Tibial artery (tissue), 4 donors: ENCODE data around the gene PTCH2.

Experiments
- DNase-seq, 2 donors: peaks; one replicate each; pipeline ENCODE4 v3.0.0-alpha.2; 2019
- H3K27ac ChIP-seq, 2 donors: fragments of 200-600 bp; sonication (generic) in 1 of 2; 1 replicate in 1 of 2; 2 replicates in 1 of 2; pipeline ENCODE4 v1.5.1; 2018 to 2019; ENCODE audit warnings: mild to moderate bottlenecking in 1 of 2
- H3K27me3 ChIP-seq, 2 donors: fragments of 200-600 bp; sonication (generic) in 1 of 2; one replicate each; pipeline versions ENCODE4 v1.5.1 to v1.6.0; 2016 to 2019
- H3K36me3 ChIP-seq, 3 donors: fragments of 200-600 bp; sonication (generic) in 2 of 3; one replicate each; pipeline ENCODE4 v1.5.1; 2016 to 2019; ENCODE audit warnings: mild to moderate bottlenecking in 2 of 3
- H3K4me1 ChIP-seq, 4 donors: fragments of 200-600 bp; sonication (generic) in 2 of 4; 1 replicate in 3 of 4; 2 replicates in 1 of 4; pipeline ENCODE4 v1.5.1; 2016 to 2019
- H3K4me3 ChIP-seq, 2 donors: fragments of 200-600 bp; sonication (generic) in 1 of 2; 1 replicate in 1 of 2; 2 replicates in 1 of 2; pipeline ENCODE4 v1.5.1; 2018 to 2019; ENCODE audit warnings: mild to moderate bottlenecking in 2 of 2
- H3K9me3 ChIP-seq, 3 donors: fragments of 200-600 bp; sonication (generic) in 1 of 3; one replicate each; pipeline ENCODE4 v1.5.1; 2016 to 2019
- CTCF ChIP-seq, 2 experiments: fragments of 200-600 bp in 1 of 2; fragments of 450-650 bp in 1 of 2; IDR thresholded peaks; one replicate each; pipeline ENCODE4 v1.5.1; 2017 to 2019; ENCODE audit warnings: antibody characterized with exemption in 2 of 2, mild to moderate bottlenecking in 1 of 2, moderate library complexity in 1 of 2
- intact Hi-C: fragments of 100-400 bp; cut with DNase I; formaldehyde crosslinking; loops from one replicate; pipeline ENCODE4 v1.15.0; 2023; ENCODE audit warnings: low total_unique reads

PTCH2 gene

GRCh38 chr1:44806025-44806703, 36.9 kb downstream of the PTCH2 start:
- TF ChIP-seq CTCF (IDR thresholded peaks at IDR 0.05) = no peak
- H3K27me3 ChIP-seq = no peaks in the 10 kb centered on the region
- intact Hi-C loops = no loop called here
- peaks cover 16 to 97% (median 81%) of the 10 kb centered on the region in 4 donors for H3K4me1 ChIP-seq
- H3K4me3 ChIP-seq = peak overlapping the region in 1 of 2 donors; percentile 25
- H3K36me3 ChIP-seq = peaks cover 11 to 44% (median 41%) of the 10 kb centered on the region in 3 donors
- H3K9me3 ChIP-seq = no peaks in the 10 kb centered on the region
- peak; percentile 21 to 69 for DNase-seq
- peak overlapping the region; percentile 94 to 97 for H3K27ac ChIP-seq

- Histone ChIP-seq H3K27ac (peak overlapping the region; percentile 94 to 97), H3K4me3 (no peak overlapping the region), H3K4me1 (peaks cover 16 to 90% (median 77%) of the 10 kb centered on the region in 4 donors), H3K36me3 (peaks cover 11 to 44% (median 41%) of the 10 kb centered on the region in 3 donors), H3K9me3 (no peaks in the 10 kb centered on the region), H3K27me3 (no peaks in the 10 kb centered on the region)
- TF ChIP-seq CTCF (IDR thresholded peaks at IDR 0.05) = no peak
- peak; percentile 18 to 62 for DNase-seq
- intact Hi-C loops = no loop called here
These were observed 37.6 kb downstream of the PTCH2 start for GRCh38 chr1:44805311-44806024.

- H3K27ac ChIP-seq = peak overlapping the region; percentile 94 to 98
- H3K4me3 ChIP-seq = peak overlapping the region in 1 of 2 donors; percentile 100
These were observed 39.5 kb downstream of the PTCH2 start for GRCh38 chr1:44803312-44804095.

GRCh38 chr1:44803062-44803311, 40.1 kb downstream of the PTCH2 start:
- Histone ChIP-seq H3K27ac (peak overlapping the region; percentile 94 to 98), H3K27me3 (no peaks in the 10 kb centered on the region), H3K4me3 (peak overlapping the region in 1 of 2 donors; percentile 100), H3K9me3 (no peaks in the 10 kb centered on the region), H3K36me3 (peaks cover 11 to 44% (median 41%) of the 10 kb centered on the region in 3 donors), H3K4me1 (peaks cover 6 to 73% (median 55%) of the 10 kb centered on the region in 4 donors)
- intact Hi-C loops = no loop called here
- TF ChIP-seq CTCF (IDR thresholded peaks at IDR 0.05) = no peak
- no peak for DNase-seq

More at GRCh38 chr1:44803312-44804095, 39.5 kb downstream of the PTCH2 start:
- H3K4me1 ChIP-seq = peaks cover 9 to 78% (median 60%) of the 10 kb centered on the region in 4 donors
- no peaks in the 10 kb centered on the region for H3K9me3 ChIP-seq
- TF ChIP-seq CTCF (IDR thresholded peaks at IDR 0.05) = no peak
- DNase-seq = peak; percentile 20 to 62
- H3K27me3 ChIP-seq = no peaks in the 10 kb centered on the region
- peaks cover 11 to 44% (median 41%) of the 10 kb centered on the region in 3 donors for H3K36me3 ChIP-seq
- intact Hi-C loops = no loop called here

GRCh38 chr1:44802306-44803061, 40.6 kb downstream of the PTCH2 start:
- intact Hi-C loops = no loop called here
- H3K36me3 ChIP-seq = peaks cover 11 to 44% (median 41%) of the 10 kb centered on the region in 3 donors
- no peaks in the 10 kb centered on the region for H3K27me3 ChIP-seq
- peak; percentile 23 to 68 for DNase-seq
- no peak for TF ChIP-seq CTCF (IDR thresholded peaks at IDR 0.05)
- peak overlapping the region; percentile 83 to 100 for H3K4me3 ChIP-seq
- H3K4me1 ChIP-seq = peaks cover 5 to 68% (median 51%) of the 10 kb centered on the region in 4 donors
- no peaks in the 10 kb centered on the region for H3K9me3 ChIP-seq
- H3K27ac ChIP-seq = peak overlapping the region; percentile 94 to 98
